HEK293T (cell line): ENCODE measurements around the gene SKAP1.

ENCODE experiments used
- ARNT ChIP-seq: fragments of 450-650 bp; IDR thresholded peaks from 2 replicates; pipeline ENCODE4 v1.6.1; 2017; ENCODE audit warnings: mild to moderate bottlenecking
- ELF4 ChIP-seq: fragments of 450-650 bp; IDR thresholded peaks from 2 replicates; pipeline ENCODE4 v1.6.1; 2017; ENCODE audit warnings: antibody characterized with exemption
- FOXA1 ChIP-seq: fragments of 450-650 bp; IDR thresholded peaks from 2 replicates; pipeline ENCODE4 v1.6.1; 2016; ENCODE audit warnings: mild to moderate bottlenecking
- FOXK2 ChIP-seq: fragments of 450-650 bp; IDR thresholded peaks from 2 replicates; pipeline ENCODE4 v1.6.1; 2016; ENCODE audit warnings: mild to moderate bottlenecking
- FOXM1 ChIP-seq: fragments of 450-650 bp; IDR thresholded peaks from 2 replicates; pipeline ENCODE4 v1.6.1; 2017; ENCODE audit warnings: mild to moderate bottlenecking, borderline replicate concordance
- HDGF ChIP-seq: fragments of 450-650 bp; IDR thresholded peaks from 2 replicates; pipeline ENCODE4 v1.6.1; 2017; ENCODE audit warnings: antibody characterized with exemption, borderline replicate concordance
- L3MBTL2 ChIP-seq: fragments of 450-650 bp; conservative IDR thresholded peaks from 2 replicates; pipeline ENCODE4 v1.6.1; 2016; ENCODE audit warnings: mild to moderate bottlenecking
- NFRKB ChIP-seq: fragments of 450-650 bp; IDR thresholded peaks from 2 replicates; pipeline ENCODE4 v1.6.1; 2016; ENCODE audit warnings: mild to moderate bottlenecking, moderate library complexity
- SP1 ChIP-seq: fragments of 450-650 bp; IDR thresholded peaks from 2 replicates; pipeline ENCODE4 v1.6.1; 2017
- TARDBP ChIP-seq: fragments of 450-650 bp; IDR thresholded peaks from 2 replicates; pipeline ENCODE4 v1.6.1; 2016
- ZNF384 ChIP-seq: fragments of 450-650 bp; IDR thresholded peaks from 2 replicates; pipeline ENCODE4 v1.6.1; 2016

DNA sequence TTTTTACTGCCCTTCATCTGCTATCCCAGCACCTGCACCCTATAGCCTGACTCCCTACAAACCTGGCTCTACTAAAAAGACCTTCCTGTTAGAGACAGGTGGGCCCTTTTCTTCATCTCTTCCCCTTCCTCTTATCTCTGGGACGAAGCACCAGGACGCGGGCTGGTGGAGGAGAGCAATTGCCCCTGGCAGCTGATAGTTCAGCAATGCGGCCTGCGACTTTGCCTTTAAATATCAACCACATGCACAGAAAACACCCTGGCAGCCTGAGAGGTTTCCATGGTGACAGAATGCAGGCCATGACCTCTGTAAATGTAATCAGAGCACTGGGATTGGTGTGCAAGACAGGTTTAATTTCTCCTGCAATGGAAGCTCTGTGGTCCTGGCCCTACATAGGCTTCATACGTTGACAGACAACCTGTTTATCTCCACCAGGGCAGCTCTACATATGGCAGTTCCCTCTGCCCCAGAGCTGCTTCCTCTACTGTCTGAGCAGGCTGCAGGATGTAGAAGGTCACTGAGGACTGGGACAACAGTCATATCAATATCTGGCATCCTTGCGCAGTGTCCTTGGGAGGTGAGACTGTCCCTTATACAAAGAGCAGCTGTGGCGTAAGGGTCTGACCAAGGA is 10.0 kb upstream of the SKAP1 start:
- TF ChIP-seq SP1 (no peak), ARNT (no peak), ZNF384 (no peak), TARDBP (no peak), FOXK2 (no peak), FOXM1 (no peak), HDGF (no peak), ELF4 (no peak), FOXA1 (no peak), L3MBTL2 (no peak), NFRKB (no peak)
